Spleen (tissue), 11 donors: ENCODE measurements around the gene ERFE. TPM values are rescaled to one million over a fixed set of nuclear protein-coding genes. Genes with fewer than 3 reads are reported as not detected.

Source experiments
- DNase-seq: peaks from one replicate; pipeline ENCODE4 v3.0.0-alpha.2; 2020
- H3K27ac ChIP-seq, 8 donors: fragments of 200-600 bp; sonication (generic) in 7 of 8; 1 replicate in 4 of 8; 2 replicates in 4 of 8; pipeline versions ENCODE4 v1.5.0 to v1.8.0; 2016 to 2021; ENCODE audit warnings: inconsistent platforms in 4 of 8, mild to moderate bottlenecking in 4 of 8, moderate library complexity in 1 of 8
- H3K27me3 ChIP-seq, 7 donors: fragments of 200-600 bp; sonication (generic) in 6 of 7; replicated peaks in 1 of 7; 1 replicate in 4 of 7; 2 replicates in 3 of 7; pipeline versions ENCODE4 v1.5.0 to v1.8.0; 2016 to 2021; ENCODE audit warnings: inconsistent platforms in 3 of 7, mild to moderate bottlenecking in 1 of 7
- H3K36me3 ChIP-seq, 6 donors: fragments of 200-600 bp; sonication (generic) in 5 of 6; 1 replicate in 4 of 6; 2 replicates in 2 of 6; pipeline versions ENCODE4 v1.5.0 to v1.8.0; 2016 to 2021; ENCODE audit warnings: inconsistent platforms in 2 of 6
- H3K4me1 ChIP-seq, 6 donors: fragments of 200-600 bp; sonication (generic) in 5 of 6; 1 replicate in 3 of 6; 2 replicates in 3 of 6; pipeline versions ENCODE4 v1.5.0 to v1.8.0; 2016 to 2021; ENCODE audit warnings: inconsistent platforms in 3 of 6
- H3K4me3 ChIP-seq, 8 donors: fragments of 200-600 bp; sonication (generic) in 7 of 8; 1 replicate in 4 of 8; 2 replicates in 4 of 8; pipeline versions ENCODE4 v1.5.0 to v1.8.0; 2016 to 2021; ENCODE audit warnings: inconsistent platforms in 4 of 8, mild to moderate bottlenecking in 4 of 8, moderate library complexity in 2 of 8
- H3K9me3 ChIP-seq, 8 donors: fragments of 200-600 bp; sonication (generic) in 7 of 8; 1 replicate in 4 of 8; 2 replicates in 4 of 8; pipeline versions ENCODE4 v1.5.0 to v1.8.0; 2016 to 2021; ENCODE audit warnings: inconsistent platforms in 4 of 8
- POLR2A ChIP-seq, 3 donors: fragments of 450-650 bp; IDR thresholded peaks; one replicate each; pipeline ENCODE4 v1.5.1; 2017; ENCODE audit warnings: antibody characterized with exemption in 3 of 3, mild to moderate bottlenecking in 1 of 3
- POLR2AphosphoS5 ChIP-seq, 3 donors: sonication (generic); formaldehyde crosslinking; IDR thresholded peaks; one replicate each; pipeline ENCODE4 v1.5.1; 2017; ENCODE audit warnings: antibody characterized with exemption in 3 of 3
- WGBS, 5 donors: extraction: QIAGEN DNeasy Blood & Tissue Kit in 3 of 5; methylation state at CpG; one replicate each; pipeline versions ENCODE4 v1.1.5 to v1.1.7; 2013 to 2018; 5-methylcytosine and 5-hydroxymethylcytosine counted together
- intact Hi-C: fragments of 100-400 bp; cut with DNase I; formaldehyde crosslinking; loops from one replicate; pipeline ENCODE4 v1.15.0; 2023; ENCODE audit warnings: low total_unique reads
- polyA plus RNA-seq, 3 donors: library from polyadenylated mRNA; stranded (reverse); fragments of 200-250 nt; gene quantifications; one replicate each; pipeline ENCODE4 v1.2.1, GENCODE V29; 2013
- total RNA-seq, 7 donors: library from RNA; depleted of rRNA in 3 of 7; stranded (reverse); fragments of >200 nt in 3 of 7; fragmentation: NEBNext Ultra II Directional in 4 of 7; extraction: Animal tissue kit (Norgen Biotek cat#: 25700) in 4 of 7; gene quantifications; one replicate each; pipeline versions ENCODE4 v1.1.0 to v1.2.1, GENCODE V29; 2016 to 2021
- TF ChIP-seq, protein P1 (sequence below), 11 experiments: fragments of 200-600 bp in 7 of 11; fragments of 450-650 bp in 4 of 11; sonication (generic) in 4 of 11; IDR thresholded peaks in 8 of 11; conservative IDR thresholded peaks in 3 of 11; 1 replicate in 7 of 11; 2 replicates in 4 of 11; pipeline versions ENCODE4 v1.4.0 to v1.8.0; 2016 to 2021; ENCODE audit warnings: antibody characterized with exemption in 11 of 11, inconsistent platforms in 4 of 11, mild to moderate bottlenecking in 1 of 11
- donor health status: healthy with polysubstance abuse.
- donor health status: DM: no; HTN: no; CAD: no; lungs with moderate emphysema.
- donor health status: DM: no; HTN: no; CAD: no.
- donor health status: Bipolar disorder and iron deficiency.
- donor health status: healthy.
- donor health status: DM: no; HTN: no; CAD: no.
- donor health status: DM: yes; HTN: yes; CAD: no.

The ERFE gene
- total and polyA plus RNA-seq, 10 donors = 0.06 to 11.0 (median 1.2) TPM

DNA sequence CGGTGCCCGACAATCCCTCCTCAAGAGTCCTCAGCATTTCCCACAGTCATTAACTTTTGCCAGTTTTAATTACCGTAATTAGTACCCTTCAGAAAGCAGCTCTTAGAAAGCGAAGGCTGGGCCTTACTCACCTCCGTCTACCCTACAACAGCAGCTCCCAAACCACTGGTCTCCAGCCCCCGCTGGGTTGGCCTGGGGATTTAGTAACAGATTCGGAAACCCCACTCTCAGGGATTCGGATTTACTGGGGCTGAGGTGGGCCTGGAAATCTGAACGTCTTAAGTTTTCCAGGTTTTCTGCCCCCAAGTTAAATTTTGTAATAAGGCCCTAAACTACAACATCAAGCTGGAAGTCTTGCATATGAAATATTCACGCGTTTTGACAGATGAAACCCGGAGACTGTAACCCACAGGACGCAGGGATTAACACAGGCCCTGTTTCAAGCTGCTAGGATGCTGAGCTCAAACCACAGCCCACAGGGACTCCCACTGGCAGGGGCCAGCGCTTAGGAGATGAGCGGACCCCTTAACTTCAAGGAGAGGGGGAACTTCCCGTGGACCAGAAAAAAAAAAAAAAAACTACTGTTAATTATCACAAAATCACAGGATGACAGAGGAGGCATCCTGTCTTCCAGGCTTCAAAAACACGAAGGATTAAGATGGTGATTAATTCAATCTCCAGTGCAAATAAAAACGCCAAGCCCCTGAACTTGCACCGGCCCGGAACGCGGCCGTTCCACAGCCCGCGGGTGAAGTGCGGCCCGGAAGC is 43.7 kb downstream of the ERFE start:
- Histone ChIP-seq H3K9me3 (no peaks in the 10 kb centered on the region), H3K36me3 (no peaks in the 10 kb centered on the region), H3K4me3 (peak overlapping the region; percentile 62 to 90 (median 72)), H3K27ac (peak overlapping the region; percentile 80 to 97 (median 94)), H3K27me3 (no peaks in the 10 kb centered on the region), H3K4me1 (peaks cover 21 to 63% (median 53%) of the 10 kb centered on the region in 6 donors)
- 10 to 15% (median 12%) methylated on average over 27 of the region's 27 CpGs for WGBS, 5 donors
- TF ChIP-seq POLR2AphosphoS5 (IDR thresholded peaks at IDR 0.05) = no peak
- TF ChIP-seq POLR2A (IDR thresholded peaks at IDR 0.05) = no peak
- TF ChIP-seq, protein P1, sequence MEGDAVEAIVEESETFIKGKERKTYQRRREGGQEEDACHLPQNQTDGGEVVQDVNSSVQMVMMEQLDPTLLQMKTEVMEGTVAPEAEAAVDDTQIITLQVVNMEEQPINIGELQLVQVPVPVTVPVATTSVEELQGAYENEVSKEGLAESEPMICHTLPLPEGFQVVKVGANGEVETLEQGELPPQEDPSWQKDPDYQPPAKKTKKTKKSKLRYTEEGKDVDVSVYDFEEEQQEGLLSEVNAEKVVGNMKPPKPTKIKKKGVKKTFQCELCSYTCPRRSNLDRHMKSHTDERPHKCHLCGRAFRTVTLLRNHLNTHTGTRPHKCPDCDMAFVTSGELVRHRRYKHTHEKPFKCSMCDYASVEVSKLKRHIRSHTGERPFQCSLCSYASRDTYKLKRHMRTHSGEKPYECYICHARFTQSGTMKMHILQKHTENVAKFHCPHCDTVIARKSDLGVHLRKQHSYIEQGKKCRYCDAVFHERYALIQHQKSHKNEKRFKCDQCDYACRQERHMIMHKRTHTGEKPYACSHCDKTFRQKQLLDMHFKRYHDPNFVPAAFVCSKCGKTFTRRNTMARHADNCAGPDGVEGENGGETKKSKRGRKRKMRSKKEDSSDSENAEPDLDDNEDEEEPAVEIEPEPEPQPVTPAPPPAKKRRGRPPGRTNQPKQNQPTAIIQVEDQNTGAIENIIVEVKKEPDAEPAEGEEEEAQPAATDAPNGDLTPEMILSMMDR (IDR thresholded peaks at IDR 0.05 in 8 of 11, conservative IDR thresholded peaks at IDR 0.05 in 3 of 11) = no peak
- DNase-seq = no peak
- intact Hi-C loops = no loop called here

DNA sequence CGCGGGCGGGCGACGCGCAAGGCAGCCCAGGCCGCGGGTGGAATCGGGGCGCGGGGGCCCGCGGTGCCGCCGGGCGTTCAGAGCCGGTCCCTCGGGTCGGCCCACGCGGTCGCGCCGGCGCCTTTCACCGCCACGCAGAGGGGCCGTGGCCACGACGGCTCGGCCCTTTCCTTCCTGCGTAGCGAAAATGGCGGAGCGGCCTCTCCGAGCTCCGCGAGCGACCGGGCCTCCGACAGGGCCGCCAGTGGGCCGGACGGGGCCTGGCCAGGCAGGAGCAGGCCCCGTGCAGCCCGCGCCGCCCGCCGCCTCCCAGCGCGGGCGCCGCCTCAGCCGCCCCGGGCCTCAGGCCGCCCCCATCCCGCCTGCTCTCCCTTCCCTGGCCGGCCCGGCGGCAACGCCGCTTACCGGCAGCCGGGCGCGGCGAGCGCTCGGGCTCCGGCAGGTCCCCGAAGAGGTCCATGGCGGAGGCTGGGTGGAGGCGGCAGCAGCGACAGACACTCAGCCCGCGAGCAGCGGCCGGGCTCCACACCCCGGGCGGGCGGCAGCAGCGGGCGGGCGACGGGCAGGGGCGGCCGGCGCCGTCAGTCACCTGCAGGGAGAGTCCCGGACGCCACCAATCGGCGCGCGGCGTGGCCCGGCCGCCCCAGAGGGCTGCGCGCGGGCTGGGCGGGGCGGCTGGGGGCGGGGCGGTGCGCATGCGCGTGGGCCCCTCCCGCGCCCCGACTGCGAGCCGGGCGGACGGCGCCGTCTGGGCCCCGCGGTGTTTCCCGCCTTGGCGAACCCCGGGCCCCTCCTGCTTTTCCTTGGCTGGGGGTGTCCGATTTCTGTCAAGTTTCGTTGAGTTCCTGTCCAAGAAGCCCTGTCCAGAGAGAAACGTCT is 44.6 kb downstream of the ERFE start, which contains the start of gene ILKAP:
Gene ILKAP, minus strand, starts transcription at position 602 of the 879 bp plus-strand sequence. Its CDS starts 142 bp downstream, at position 460.
- peak; percentile 98 for DNase-seq
- no peaks in the 10 kb centered on the region for H3K27me3 ChIP-seq
- H3K27ac ChIP-seq = peak within 1 kb of the TSS; percentile 80 to 97 (median 94)
- no peaks in the 10 kb centered on the region for H3K36me3 ChIP-seq
- intact Hi-C loops = no loop called here
- TF ChIP-seq, protein P1 (IDR thresholded peaks at IDR 0.05 in 8 of 11, conservative IDR thresholded peaks at IDR 0.05 in 3 of 11) = peak in 1 of 11 experiments; percentile 5
- TF ChIP-seq POLR2A (IDR thresholded peaks at IDR 0.05) (peak in 2 of 3 donors; percentile 20 to 44), POLR2AphosphoS5 (IDR thresholded peaks at IDR 0.05) (peak; percentile 83 to 88 (median 86))
- peaks cover 19 to 55% (median 45%) of the 10 kb centered on the region in 6 donors for H3K4me1 ChIP-seq
- peak within 1 kb of the TSS; percentile 62 to 90 (median 72) for H3K4me3 ChIP-seq
- 0 to 1% (median 1%) methylated on average over 22 to 126 of the region's 126 CpGs for WGBS, 5 donors
- no peaks in the 10 kb centered on the region for H3K9me3 ChIP-seq

DNA sequence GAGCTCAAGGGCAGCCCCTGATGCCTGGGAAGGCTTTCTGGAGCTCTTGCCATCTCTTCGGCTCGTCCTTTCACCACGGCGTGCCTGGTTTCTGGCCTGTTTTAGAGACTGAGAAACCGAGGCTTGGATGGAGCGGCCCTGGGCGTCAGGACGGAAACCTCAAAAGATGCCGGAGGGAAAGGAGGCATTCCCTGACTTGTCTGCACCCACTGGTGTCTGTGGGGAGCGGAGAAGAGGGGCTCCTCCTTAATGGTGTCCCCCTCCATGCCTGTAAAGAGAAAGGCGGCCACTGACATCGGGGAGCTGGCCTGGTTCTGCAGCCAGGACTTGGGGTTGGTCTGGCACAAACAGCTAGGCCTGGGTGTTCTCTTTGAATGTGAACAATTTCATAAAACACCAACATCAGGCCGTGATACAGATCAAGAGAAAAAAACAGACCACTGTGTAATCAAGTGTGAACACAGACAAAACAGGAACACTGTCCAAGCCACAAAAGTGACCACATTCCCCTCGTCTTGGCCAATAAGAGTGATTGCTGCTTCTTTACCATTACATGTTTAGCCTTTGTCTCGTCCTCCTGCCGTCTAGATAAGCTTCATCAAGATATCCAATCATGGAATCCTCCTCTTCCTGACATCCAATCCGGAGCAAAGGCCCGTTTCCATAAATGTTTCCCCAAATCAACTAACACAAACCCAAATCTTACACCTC is 45.4 kb downstream of the ERFE start:
- H3K36me3 ChIP-seq = no peaks in the 10 kb centered on the region
- WGBS, 5 donors = 48 to 62% (median 54%) methylated on average over 18 of the region's 18 CpGs
- H3K4me1 ChIP-seq = peaks cover 19 to 47% (median 39%) of the 10 kb centered on the region in 6 donors
- no peak for TF ChIP-seq POLR2AphosphoS5 (IDR thresholded peaks at IDR 0.05)
- TF ChIP-seq POLR2A (IDR thresholded peaks at IDR 0.05) = no peak
- TF ChIP-seq, protein P1 (IDR thresholded peaks at IDR 0.05 in 8 of 11, conservative IDR thresholded peaks at IDR 0.05 in 3 of 11) = no peak
- no peaks in the 10 kb centered on the region for H3K9me3 ChIP-seq
- H3K27me3 ChIP-seq = no peaks in the 10 kb centered on the region
- H3K4me3 ChIP-seq = peak overlapping the region in 7 of 8 donors; percentile 16 to 90 (median 69)
- DNase-seq = no peak
- intact Hi-C loops = no loop called here
- H3K27ac ChIP-seq = peak overlapping the region; percentile 72 to 97 (median 94)
